ENCODE results near the gene C6orf52.

GRCh38 chr6:10713962-10714361 lies 19.5 kb upstream of the C6orf52 start:
- TF ChIP-seq CTCF (IDR thresholded peaks at IDR 0.05; ENCODE audit: low read depth, low read length, missing input control) (no peak), ZBTB33 (IDR thresholded peaks at IDR 0.05) (no peak), TAF1 (conservative IDR thresholded peaks at IDR 0.05) (no peak), MAX (IDR thresholded peaks at IDR 0.05) (no peak), JUND (IDR thresholded peaks at IDR 0.05) (no peak), FOXA1 (IDR thresholded peaks at IDR 0.05) (no peak), GABPA (IDR thresholded peaks at IDR 0.05 in 1 of 2, conservative IDR thresholded peaks at IDR 0.05 in 1 of 2) (no peak), HNF4G (IDR thresholded peaks at IDR 0.05) (no peak), YY1 (IDR thresholded peaks at IDR 0.05) (no peak), REST (IDR thresholded peaks at IDR 0.05) (no peak), FOXA2 (IDR thresholded peaks at IDR 0.05) (no peak), NR2F2 (IDR thresholded peaks at IDR 0.05) (no peak), ATF3 (IDR thresholded peaks at IDR 0.05) (no peak), RXRA (IDR thresholded peaks at IDR 0.05) (no peak)
